ENCODE data around the gene FAM107B. TPM values are rescaled to one million over a fixed set of nuclear protein-coding genes. Genes with fewer than 3 reads are reported as not detected.

The FAM107B gene
- total RNA-seq, 1 donor: 30.0 TPM

GRCh38 chr10:14548970-14549369 lies 225.7 kb downstream of the FAM107B start:
- Histone ChIP-seq H4K20me1 (ENCODE audit: insufficient read depth, low read length) (no peaks in the 10 kb centered on the region), H3K79me2 (ENCODE audit: insufficient read depth, low read length) (peaks cover 28% of the 10 kb centered on the region), H2AFZ (ENCODE audit: low read length) (peak overlapping the region; percentile 27), H3K4me1 (ENCODE audit: insufficient read depth, low read length) (peaks cover 24% of the 10 kb centered on the region), H3K36me3 (ENCODE audit: insufficient read depth, low read length) (no peaks in the 10 kb centered on the region), H3K4me2 (ENCODE audit: insufficient read depth, low read length) (peak overlapping the region; percentile 61), H3K27me3 (ENCODE audit: insufficient read depth, low read length) (no peaks in the 10 kb centered on the region), H3K27ac (ENCODE audit: low read depth, low read length) (peak overlapping the region; percentile 50), H3K9me3 (ENCODE audit: low read depth, low read length) (no peaks in the 10 kb centered on the region), H3K4me3 (ENCODE audit: insufficient read depth, low read length) (peak overlapping the region; percentile 8)
- no peak for DNase-seq (ENCODE audit: insufficient read length, low spot score, missing footprints)
- TF ChIP-seq CTCF (IDR thresholded peaks at IDR 0.05; ENCODE audit: extremely low read depth, low read depth, low read length): no peak

- DNase-seq (ENCODE audit: insufficient read length, low spot score, missing footprints): no peak
- Histone ChIP-seq H3K27ac (ENCODE audit: low read depth, low read length) (no peak overlapping the region), H3K27me3 (ENCODE audit: insufficient read depth, low read length) (no peaks in the 10 kb centered on the region), H3K4me3 (ENCODE audit: insufficient read depth, low read length) (no peak overlapping the region), H3K4me2 (ENCODE audit: insufficient read depth, low read length) (no peak overlapping the region), H2AFZ (ENCODE audit: low read length) (no peak overlapping the region), H4K20me1 (ENCODE audit: insufficient read depth, low read length) (no peaks in the 10 kb centered on the region), H3K9me3 (ENCODE audit: low read depth, low read length) (no peaks in the 10 kb centered on the region), H3K79me2 (ENCODE audit: insufficient read depth, low read length) (peaks cover 31% of the 10 kb centered on the region), H3K36me3 (ENCODE audit: insufficient read depth, low read length) (no peaks in the 10 kb centered on the region), H3K4me1 (ENCODE audit: insufficient read depth, low read length) (peaks cover 24% of the 10 kb centered on the region)
- no peak for TF ChIP-seq CTCF (IDR thresholded peaks at IDR 0.05; ENCODE audit: extremely low read depth, low read depth, low read length)
These were observed 226.2 kb downstream of the FAM107B start for GRCh38 chr10:14548474-14548873.

GRCh38 chr10:14547816-14548215 lies 226.9 kb downstream of the FAM107B start:
- DNase-seq (ENCODE audit: insufficient read length, low spot score, missing footprints): no peak
- no peak overlapping the region for H2AFZ ChIP-seq (ENCODE audit: low read length)
- no peak overlapping the region for H3K27ac ChIP-seq (ENCODE audit: low read depth, low read length)
- peak; percentile 6 for TF ChIP-seq CTCF (IDR thresholded peaks at IDR 0.05; ENCODE audit: extremely low read depth, low read depth, low read length)
- H3K79me2 ChIP-seq (ENCODE audit: insufficient read depth, low read length): peaks cover 31% of the 10 kb centered on the region
- no peak overlapping the region for H3K4me2 ChIP-seq (ENCODE audit: insufficient read depth, low read length)
- peaks cover 28% of the 10 kb centered on the region for H3K4me1 ChIP-seq (ENCODE audit: insufficient read depth, low read length)
- H3K36me3 ChIP-seq (ENCODE audit: insufficient read depth, low read length): no peaks in the 10 kb centered on the region
- H3K9me3 ChIP-seq (ENCODE audit: low read depth, low read length): no peaks in the 10 kb centered on the region
- H4K20me1 ChIP-seq (ENCODE audit: insufficient read depth, low read length): no peaks in the 10 kb centered on the region
- no peak overlapping the region for H3K4me3 ChIP-seq (ENCODE audit: insufficient read depth, low read length)
- no peaks in the 10 kb centered on the region for H3K27me3 ChIP-seq (ENCODE audit: insufficient read depth, low read length)

GRCh38 chr10:14545827-14546226 lies 228.9 kb downstream of the FAM107B start:
- Histone ChIP-seq H3K27ac (ENCODE audit: low read depth, low read length) (no peak overlapping the region), H2AFZ (ENCODE audit: low read length) (no peak overlapping the region), H4K20me1 (ENCODE audit: insufficient read depth, low read length) (no peaks in the 10 kb centered on the region), H3K79me2 (ENCODE audit: insufficient read depth, low read length) (peaks cover 30% of the 10 kb centered on the region), H3K4me1 (ENCODE audit: insufficient read depth, low read length) (peaks cover 28% of the 10 kb centered on the region), H3K4me3 (ENCODE audit: insufficient read depth, low read length) (no peak overlapping the region), H3K27me3 (ENCODE audit: insufficient read depth, low read length) (no peaks in the 10 kb centered on the region), H3K4me2 (ENCODE audit: insufficient read depth, low read length) (no peak overlapping the region), H3K36me3 (ENCODE audit: insufficient read depth, low read length) (no peaks in the 10 kb centered on the region), H3K9me3 (ENCODE audit: low read depth, low read length) (no peaks in the 10 kb centered on the region)
- TF ChIP-seq CTCF (IDR thresholded peaks at IDR 0.05; ENCODE audit: extremely low read depth, low read depth, low read length): no peak
- no peak for DNase-seq (ENCODE audit: insufficient read length, low spot score, missing footprints)

Measured in osteoblast (primary cell).